Hepatic stellate cell (primary cell): Measurements from ENCODE around the gene SLC5A2.
A peak's percentile ranks its signal among the peaks of the same experiment; 100 is the strongest.
"Not testable (repeated sequence)": the region's sequence is repeated elsewhere in the genome, so short reads cannot be mapped to it uniquely, and the experiment has no call there.

Experiments used
- DNase-seq: peaks from one replicate; pipeline ENCODE4 v3.0.0; 2011; ENCODE audit warnings: low spot score

Gene SLC5A2

DNA sequence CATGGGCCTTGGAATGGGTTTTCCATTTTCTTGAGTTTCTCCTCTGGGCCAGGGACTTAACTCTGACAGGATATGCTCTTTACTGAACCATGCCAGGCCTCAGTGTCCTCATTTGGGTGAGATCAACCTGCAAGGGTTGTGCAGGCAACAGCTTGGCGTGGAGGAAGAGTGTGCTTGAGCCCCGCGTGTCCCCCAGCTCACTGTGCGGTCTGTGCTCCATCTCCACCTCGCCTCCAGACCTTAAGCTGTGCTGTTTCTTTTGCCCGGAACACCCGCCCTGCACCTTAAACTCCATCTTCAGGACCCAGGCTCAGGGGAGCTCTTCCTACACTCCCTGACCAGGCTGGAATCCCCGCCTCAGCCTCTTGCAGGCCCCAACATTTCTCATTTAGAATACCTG, 15.6 kb downstream of the SLC5A2 start:
- no peak for DNase-seq

DNA sequence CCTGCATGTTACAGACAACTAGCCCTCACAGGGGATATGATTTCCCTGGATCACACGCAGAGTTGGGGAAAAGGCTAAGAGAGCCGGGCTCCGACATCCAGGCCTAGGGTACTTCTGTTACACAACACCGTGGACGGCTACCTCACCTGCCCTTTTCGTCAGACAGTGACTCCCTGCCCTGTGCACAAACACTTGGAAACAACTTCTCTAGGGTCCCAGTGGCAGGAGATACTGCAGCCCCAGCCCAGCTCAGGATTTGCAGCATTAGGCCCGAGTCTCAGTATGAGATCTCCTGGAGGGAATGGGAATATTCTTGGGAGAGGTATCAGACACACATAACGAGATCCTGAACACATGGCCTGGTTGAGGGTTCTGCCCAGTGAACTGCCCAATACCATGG, 17.0 kb downstream of the SLC5A2 start:
- no peak for DNase-seq

DNA sequence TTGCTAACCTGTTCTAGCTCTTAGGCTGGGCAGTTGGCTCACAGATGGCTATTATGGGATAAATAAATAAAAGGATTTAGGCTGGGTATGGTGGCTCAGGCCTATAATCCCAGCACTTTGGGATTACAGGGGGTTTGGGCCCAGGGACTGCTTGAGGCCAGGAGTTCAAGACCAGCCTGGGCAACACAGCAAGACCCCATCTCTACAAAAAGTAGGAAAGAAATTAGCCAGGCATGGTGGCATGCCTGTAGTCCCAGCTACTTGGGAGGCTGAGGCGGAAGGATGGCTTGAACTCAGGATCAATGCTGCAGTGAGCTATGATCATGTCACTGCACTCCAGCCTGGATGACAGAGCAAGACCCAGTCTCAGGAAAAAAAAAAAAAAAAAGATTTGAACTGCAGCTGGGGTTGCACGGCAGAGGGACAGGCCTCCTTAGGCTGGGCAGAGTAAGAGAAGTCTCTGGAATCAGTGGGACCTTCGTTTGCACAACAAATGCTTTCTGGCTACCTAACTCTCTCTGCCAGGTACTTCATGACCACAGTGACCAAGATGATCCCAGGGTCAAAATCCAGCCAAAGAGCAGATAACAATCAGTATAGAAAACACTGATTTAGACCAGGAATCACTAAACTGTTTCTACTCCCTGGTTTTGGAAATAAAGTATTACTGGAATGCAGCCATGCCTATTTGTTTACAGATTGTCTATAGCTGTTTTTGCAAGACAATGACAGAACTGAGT, 18.5 kb downstream of the SLC5A2 start:
- no peak for DNase-seq

DNA sequence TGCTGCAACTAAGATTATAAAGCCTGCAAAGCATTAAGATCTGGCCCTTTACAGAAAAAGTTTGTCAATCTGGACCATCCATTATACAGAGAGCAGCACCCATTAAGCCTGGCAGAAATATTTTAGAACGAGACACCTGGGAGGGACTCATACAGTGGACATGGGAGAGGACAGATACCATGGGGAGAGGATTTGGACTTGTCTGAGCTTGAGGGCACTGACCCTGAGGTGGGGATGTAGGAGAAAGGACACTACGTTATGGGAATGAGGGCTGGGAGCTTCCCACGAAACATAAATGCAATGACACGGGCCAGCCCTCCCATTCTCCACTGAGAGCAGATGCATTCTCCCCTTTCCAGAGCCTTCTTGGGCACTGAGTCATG, 19.0 kb downstream of the SLC5A2 start:
- no peak for DNase-seq

DNA sequence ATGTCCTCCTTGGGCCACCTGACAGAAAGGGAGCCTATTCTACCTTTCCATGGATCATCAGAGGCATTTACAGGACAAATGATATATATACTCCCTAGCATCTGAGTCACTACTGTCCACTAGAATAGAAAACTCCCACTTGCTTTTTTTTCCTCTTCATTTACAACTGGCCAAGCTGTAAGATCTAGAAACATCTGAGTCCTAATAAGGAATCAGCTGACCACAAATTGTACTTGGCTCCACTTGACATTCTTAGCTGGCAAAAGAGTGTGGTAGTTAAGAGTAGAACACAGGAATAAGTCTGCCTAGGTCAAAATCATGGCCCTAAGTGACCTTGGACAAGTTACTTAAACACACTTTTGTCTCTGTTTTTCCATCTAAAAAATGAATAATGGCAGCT, 20.1 kb downstream of the SLC5A2 start:
- no peak for DNase-seq

DNA sequence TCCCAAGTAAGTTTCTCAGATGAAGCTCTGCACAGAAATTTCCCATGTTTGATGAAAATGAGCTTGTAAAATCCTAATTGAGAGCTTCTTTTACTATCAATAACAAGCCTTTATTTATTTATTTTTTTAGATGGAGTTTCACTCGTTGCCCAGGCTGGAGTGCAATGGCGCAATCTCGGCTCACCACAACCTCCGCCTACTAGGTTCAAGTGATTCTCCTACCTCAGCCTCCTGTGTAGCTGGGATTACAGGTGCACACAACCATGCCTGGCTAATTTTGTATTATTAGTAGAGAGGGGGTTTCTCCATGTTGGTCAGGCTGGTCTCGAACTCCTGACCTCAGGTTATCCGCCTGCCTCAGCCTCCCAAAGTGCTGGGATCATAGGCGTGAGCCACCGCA, 20.6 kb downstream of the SLC5A2 start:
- not testable (repeated sequence) for DNase-seq

DNA sequence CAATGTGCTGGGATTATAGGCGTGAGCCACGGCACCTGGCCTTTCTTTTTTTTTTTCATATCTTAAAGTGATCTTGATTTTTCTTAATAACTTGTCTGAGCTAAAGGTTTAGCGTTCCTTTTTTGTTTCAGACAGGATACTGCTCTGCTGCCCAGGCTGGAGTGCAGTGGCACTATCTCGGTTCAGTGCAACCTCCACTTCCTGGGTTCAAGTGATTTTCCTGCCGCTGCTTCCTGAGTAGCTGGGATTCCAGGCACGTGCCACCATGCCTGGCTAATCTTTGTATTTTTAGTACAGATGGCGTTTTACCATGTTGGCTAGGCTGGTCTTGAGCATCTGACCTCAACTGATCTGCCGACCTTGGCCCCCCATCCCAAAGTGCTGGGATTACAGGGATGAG, 21.2 kb downstream of the SLC5A2 start:
- no peak for DNase-seq

DNA sequence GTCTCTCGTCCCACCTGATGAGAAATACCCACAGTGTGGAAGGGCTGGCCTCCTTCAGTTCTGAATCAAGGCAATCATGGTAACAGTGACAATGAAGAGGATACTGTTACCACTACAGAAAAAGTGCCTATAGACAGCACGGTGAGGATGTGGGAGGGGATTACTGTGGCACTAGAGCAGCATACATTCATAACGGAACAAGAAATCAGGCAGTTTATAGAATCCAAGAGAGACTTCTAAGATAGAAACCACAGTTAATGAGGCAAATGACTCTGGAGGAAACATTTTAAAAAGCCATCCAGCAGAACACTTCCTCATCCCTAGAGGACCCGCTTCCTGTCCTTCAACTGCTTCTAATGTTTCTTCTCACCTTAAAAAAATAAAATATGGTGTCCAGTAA, 22.6 kb downstream of the SLC5A2 start:
- DNase-seq, result no peak

DNA sequence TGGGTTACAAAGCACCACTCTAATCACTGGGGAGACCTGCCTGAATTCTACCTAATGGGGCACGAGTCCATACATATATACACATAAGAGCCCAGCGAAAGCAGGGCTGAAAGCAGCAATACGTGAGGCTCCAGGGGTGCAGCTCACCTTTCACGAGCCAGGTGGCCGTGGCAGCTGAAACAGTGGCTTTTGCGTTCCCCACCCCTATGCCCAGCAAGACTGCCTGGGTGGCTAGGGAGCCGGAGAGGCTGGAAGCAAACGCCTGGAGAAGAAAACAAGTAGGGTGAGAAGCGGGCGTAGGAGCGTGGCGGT, 24.6 kb downstream of the SLC5A2 start:
- DNase-seq, result no peak

DNA sequence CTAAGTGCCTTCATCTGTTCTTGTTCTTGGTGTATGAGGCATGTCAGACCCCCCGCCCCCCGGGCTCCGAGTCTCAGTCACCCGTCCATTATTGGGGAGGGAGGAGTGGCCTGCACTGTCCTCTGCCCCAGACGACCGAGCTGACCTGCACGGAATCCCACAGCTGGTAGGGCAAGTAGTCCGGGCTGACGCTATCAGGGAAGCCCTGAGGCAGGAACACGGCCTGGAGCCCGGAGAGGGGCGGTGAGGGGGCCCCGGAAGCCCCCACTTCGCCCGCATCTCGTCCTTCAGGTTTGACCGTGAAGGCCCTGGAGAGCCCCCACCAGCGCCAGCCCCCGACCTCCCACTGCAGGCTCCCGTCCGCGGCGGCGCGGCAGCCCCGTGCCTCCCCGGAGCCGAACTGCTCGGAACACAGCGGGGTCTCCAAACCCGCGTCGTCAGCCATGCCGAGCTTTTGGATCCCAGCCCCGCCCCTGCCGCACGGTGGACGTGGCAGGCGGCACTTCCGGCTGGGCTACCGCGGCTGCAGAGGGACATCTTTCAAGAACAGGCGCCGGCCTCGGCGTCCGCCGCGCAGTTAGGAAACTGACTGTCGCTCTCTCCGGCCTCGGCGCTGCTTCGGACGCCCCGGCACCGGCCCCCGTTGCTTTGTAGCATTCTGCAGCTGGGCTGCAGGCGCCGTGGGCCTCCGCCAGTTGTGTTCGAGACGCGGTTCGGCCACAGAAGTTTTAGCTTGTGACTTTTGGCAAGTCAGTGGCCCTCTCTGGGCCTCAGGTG, 25.2 kb downstream of the SLC5A2 start, which contains the start of gene RUSF1:
Gene RUSF1, minus strand, starts transcription at position 463 of the 777 bp plus-strand sequence. Its CDS starts 18 bp downstream, at position 445.
- DNase-seq, result peak; percentile 86

DNA sequence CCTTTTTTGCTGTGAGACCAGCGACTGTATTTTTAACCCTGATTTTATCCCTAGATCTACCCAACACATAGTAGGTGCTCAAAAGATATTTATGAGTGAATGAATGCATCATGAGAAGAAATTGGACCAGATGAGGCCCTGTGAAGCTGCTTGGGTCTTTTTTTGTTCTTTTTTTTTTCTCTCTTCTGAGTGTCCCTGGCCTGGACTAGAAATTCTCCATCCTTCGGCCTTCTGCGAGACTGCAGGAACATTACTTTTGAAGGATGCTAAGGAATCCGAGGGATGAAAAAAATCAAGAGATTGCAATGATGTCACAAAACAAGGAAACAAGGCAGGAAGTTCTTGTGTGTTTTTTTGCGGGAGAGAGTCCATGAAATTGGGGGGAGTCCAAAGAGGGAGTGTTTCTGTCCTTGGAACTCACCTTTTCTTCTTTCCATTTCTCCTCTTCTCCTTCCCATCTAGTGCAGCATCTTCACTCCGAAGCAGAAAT, 25.8 kb downstream of the SLC5A2 start:
- no peak for DNase-seq

DNA sequence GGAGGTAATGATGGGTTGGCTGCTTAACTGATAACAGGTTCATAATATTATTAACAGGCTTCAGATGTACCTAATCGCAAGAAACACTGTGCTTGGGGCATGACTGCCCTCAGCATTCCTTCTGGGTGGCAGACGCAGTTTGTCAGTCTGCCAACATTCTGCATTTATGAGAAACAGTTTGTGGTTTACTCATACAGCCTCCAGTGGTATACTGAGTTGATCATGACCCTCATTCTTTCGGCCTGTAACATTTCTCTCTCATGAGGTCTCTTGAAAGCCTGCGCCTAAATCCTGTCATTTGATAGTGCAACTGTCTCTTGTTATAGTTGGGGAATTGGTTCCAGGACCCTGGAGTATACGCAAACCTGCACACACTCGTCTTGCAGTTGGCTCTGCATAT, 30.2 kb downstream of the SLC5A2 start:
- DNase-seq, result no peak

DNA sequence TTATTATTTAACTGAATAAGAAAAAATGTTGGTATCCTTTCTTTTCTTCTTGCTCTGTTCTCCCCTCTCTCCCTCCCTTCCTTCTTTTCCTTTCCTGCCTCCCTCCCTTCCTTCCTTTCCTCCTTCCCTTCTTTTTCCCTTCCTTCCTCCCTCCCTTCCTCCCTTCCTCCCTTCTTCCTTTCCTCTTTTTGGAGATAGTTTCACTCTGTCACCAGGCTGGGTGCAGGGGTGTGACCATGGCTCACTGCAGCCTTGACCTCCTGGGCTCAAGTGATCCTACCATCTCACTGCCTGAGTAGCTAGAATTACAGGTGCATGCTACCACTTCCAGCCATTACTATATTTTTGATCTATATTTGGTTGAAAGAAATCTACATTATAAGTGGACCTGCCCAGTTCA, 31.0 kb downstream of the SLC5A2 start:
- DNase-seq, result no peak

DNA sequence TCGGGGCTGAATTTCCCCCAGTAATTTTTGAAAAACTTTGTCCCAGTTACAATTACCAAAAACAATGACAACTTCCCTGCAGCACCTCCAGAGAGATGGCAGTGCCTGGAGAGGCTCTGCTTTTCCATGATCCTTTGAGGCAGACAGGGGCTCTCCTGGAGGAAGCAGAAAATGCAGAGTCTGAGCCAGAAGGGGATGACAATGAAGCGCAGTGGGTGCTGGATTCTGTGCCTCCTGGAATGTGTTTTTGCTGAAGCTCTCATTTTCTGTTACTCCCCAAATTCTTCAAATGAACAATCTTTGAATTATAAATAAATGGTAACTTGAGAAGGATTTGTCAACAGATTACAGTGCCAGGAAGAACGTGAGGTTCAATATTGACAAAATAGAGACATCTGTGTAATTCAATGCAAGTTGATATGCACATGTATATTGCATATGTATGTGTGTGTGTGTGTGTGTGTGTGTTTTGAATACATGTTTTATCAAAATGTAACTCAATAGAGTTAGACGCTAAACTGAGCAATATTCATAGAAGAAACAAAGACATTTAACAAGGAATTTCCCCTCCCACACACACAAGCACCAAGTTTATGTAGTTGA, 35.0 kb downstream of the SLC5A2 start:
- no peak for DNase-seq

DNA sequence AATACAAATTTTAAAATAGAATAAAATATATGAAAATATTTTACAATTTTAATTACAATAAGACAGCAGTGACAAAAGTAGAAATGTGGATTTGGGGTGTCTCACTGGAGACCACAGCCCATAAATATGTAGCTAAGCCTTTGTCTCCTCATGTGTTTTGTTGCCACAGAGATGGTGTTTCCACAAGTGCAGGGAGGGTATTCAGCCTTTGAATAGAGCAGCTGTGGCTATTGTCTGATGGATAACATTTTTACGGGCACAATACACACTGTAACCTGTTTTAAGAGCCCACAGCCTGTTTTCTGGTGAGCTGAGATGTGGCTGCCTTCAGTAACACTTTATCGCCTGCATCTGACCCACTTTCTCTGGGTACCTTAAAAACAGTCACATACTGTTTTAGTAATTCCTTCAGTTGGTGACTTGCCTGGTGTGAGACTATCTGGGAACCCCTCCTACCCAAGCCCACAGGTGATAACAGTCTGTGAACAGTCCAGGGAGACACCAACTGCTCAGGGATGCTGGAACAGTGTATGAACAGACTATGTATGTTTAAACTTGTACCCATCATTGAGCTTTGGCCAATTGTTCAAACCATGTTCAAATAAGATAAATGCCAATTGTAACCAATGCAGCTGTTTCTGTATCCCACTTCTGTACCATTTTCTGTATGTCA, 37.0 kb downstream of the SLC5A2 start:
- no peak for DNase-seq

DNA sequence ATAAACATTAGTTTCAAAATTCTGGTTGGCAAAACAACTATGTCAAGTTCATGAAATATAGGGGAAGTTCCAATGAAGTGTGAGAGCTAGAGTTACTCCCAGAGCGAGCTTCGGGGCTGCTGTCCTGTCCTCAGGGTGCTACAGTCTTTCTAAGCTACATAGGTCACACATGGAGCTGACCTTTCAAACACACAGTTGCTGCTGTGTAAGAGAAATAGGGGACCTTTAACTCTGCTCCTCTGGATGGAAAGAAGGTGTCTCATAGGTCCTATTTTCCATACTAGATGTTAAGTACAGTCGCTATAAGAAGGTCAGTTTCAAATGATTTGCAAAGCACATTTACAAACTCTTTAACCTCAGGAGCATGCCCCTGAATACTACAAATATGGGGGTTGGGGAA, 38.4 kb downstream of the SLC5A2 start:
- DNase-seq, result no peak

DNA sequence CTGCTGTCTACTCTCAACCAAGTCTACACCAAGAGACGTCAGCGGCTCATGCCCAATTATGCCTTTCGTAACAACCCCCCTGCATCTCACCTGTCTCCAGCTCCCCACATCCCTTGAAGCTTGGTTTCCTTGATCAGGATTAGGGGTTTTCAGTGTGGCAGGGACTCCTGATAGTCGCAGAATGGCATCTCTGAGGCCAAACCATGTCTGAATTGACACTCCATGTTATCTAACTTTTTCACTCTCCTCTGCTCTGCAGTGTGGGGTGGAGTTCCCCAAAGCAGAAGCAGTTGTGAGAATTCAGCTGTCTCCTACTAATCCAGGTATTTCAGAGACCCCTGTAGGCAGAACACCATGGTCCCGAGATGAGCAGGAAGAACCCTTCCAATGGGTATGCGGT, 39.1 kb downstream of the SLC5A2 start:
- DNase-seq, result no peak

DNA sequence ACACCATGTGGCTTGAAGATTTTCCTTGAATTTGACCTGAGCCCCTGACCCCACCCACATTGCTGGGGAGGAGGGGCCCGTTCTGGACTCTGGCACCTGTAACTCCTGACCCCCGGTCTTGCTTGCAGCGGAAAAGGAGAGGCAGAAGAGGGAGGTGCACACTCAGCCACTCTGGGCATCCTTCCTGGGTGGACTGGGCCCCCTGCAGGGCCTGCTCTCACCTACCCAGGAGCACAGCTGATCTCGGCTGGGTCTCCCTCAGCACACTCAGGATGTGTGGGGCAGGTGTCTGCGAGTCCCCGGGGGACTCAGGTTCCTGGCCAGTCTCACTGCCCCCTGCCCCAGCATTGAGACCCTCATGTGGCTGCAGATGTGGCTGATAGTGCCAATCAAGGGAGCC, 40.8 kb downstream of the SLC5A2 start:
- DNase-seq, result not testable (repeated sequence)

DNA sequence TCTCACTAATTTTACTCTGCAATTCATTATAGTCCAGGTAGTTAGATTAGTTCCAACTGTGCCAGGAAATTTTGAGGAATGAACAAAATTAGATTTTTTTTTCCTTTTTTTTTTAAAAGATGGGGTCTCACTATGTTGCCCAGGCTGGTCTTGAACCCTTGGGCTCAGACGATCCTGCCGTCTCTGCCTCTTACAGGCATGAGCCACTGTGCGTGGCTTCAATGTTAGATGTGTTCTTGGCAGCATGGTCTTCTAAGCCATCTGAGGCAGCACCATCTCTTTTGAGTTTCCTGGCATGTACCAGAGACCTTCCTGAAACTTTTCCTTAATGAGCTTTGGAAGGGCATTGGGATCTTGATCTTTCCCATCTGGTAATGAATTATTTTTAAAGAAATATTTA, 42.2 kb downstream of the SLC5A2 start:
- no peak for DNase-seq

DNA sequence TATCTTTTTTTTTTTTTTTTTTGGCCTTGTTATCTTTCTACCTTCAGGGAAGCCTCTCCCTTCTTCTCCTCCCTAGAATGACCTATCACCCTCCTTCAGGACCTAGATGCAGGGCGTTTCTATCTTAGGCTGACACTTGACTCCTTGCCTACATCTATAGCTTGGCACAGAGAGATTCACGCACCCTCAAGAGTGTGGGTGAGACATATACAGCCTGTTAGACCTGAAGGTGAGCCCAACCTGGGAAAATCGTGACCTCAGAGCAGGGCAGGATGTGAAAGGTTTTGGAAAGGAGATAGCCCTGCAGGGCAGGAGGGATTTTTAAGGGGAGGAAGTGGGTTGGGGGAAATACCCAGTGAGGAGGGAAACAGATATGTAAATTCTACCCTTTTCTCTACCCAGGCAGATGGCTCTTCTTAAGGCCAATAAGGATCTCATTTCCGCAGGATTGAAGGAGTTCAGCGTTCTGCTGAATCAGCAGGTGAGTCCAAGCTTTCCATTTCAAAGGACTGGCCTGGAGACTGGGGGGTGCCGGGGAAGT, 44.9 kb downstream of the SLC5A2 start, which contains the start of gene AHSP:
Gene AHSP, plus strand, starts transcription at position 167 of the 541 bp plus-strand sequence. Its CDS starts 240 bp downstream, at position 407.
- DNase-seq, result no peak

DNA sequence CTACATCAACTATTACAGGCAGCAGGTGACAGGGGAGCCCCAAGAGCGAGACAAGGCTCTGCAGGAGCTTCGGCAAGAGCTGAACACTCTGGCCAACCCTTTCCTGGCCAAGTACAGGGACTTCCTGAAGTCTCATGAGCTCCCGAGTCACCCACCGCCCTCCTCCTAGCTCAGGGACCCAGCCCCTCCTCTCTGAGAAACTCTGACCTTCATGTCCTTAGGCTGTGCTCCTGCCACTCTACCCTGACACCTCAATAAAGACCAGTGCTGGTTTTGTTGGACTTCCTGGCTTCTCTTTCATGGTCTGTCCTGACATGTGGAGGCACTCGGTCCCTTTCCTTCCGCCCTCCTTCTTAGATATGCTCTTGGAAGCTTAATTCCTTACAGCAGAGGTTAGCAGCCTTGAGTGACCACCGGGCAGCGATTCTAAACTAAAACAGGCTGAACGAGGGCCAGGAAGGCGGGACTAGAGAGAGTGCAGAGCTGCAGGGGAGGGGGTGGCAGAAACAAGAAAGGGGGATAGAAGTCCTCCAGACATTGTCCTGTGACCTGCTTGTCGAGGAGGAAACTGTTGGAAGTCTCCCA, 45.7 kb downstream of the SLC5A2 start:
- DNase-seq, result no peak
